GM19463 (cell line): Measurements from ENCODE around the gene DLGAP4.
"Not testable (repeated sequence)": the region's sequence is repeated elsewhere in the genome, so short reads cannot be mapped to it uniquely, and the experiment has no call there.

Experiments used
- ATAC-seq: cut with Tn5 transposase; IDR thresholded peaks from one replicate; pipeline ENCODE4 v1.9.1; 2021; ENCODE audit warnings: mild to moderate bottlenecking, moderate library complexity; ENCODE audit not compliant: unreplicated experiment

DLGAP4 gene

DNA sequence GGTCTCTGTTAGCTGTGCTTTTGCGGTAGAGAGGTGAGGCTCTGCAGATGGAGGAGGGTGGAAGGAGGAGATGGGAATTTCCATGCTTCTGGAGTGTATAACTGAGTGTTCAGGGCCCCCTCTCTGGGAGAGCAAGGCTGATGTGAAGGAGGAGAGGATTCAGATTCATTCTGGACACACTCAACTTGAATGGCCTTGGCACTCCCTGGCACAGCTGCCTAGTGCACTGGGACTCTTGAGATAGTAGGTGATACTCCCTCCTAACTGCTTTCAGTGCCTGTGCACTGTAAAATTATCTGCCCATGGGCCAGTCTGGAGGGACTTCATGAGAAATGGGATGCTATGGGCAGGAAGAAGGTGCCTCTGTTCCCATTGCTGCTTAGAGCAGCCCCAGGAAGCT lies 180.9 kb downstream of the DLGAP4 start:
- ATAC-seq, result no peak

DNA sequence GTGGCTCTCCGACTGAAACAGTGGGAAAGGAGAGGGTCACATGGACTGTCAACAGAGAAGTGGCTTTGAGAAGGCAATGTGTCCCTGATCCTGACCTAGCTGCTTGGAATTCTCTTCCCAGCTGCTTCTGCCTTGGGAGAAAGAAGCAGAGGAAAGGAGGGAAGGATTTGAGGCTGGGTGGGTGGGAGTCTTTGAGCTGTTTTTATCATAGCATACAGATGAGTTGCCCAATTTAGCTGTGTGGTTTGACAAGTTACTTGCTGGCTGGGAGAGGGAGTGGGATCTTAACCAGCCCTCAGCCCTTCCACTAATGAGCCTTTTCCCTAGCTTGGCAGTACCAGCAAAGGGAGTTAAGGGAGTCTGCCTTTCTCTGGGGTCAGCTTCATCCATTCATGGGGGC lies 184.1 kb downstream of the DLGAP4 start:
- no peak for ATAC-seq

DNA sequence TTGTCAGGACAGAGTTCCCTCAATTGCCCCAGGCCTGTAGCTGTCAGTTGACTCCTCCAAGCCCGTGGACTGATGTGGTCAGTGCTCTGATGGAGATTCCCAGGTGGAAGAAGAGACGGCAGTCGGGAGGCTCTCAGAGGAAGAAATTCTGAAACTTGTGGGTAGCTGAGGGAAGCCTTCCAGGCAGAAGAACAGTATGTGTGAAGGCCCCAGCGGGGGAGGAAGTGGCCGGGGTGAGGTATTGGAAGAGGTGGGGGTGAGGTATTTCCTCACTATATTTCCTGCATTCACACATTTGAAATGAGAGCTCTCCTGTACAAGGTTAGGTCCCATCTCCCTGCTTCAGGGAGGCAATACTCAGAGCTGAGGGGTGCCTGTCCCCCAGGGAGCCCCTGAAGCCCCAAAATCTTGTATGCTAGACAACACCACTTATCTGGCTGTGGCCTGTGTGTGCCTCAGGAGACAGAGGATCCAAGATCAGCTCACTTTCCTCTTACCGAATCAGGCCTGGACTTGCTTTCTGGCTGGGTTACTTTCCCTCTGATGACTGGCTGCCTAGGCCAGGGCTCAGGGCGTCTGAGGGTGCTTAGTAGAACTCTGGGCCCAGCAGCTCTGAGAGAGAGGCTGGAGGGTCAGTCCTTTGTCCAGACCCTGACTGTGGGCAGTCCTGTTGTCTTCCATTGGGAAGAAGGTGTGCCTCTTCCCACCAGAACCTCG lies 185.9 kb downstream of the DLGAP4 start:
- peak; percentile 47 for ATAC-seq

DNA sequence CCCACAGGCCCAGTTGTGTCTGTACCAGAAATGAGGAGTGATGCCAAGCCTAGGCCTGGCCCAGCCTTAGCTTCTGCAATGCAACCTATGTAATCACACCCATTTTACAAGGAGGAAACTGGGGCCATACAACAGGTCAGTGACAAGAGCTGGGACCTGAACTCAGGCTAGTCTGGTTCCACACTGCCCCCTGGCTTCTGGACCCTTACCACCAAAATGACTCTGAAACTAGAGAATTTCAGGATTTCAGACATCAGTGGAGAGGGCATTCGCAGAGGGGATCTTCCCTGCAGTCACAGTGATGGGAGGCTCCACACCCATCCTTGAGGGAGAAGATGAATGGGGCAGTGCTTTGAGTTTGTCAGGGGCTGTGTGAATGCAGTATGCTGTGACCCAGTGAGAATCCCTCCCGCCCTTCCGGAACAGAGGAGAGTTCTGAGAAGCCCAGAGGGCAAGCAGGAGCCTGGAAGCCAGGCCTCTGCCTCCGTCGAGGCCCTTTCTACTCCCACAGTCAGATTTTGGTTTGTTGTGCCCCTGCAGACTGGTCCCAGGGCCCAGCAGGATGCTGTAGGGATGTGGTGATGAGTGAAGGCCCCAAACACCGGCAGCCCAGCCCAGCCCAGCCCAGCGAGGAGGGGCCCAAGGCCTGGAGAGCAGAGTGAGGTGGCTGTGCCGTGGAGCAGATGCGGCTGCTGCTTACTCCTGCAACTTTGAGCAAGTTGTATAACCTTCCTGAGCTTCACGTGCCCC lies 187.1 kb downstream of the DLGAP4 start:
- ATAC-seq, result no peak

DNA sequence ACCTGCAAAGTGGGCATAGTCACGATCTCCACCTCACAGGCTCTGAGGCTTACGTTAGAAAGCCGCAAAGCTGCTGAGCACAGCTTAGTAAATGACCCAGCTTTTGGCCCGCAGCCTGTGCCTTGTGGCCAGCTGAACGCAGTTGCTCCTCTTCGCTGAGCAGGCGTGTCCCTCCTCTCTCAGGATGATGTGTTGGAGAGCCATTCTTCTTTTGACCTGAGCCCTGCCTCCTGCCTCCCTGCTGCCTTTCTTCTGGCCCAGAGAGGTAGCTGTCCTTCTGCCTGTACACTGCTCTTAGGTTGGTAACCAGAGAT lies 187.6 kb downstream of the DLGAP4 start:
- ATAC-seq, result no peak

DNA sequence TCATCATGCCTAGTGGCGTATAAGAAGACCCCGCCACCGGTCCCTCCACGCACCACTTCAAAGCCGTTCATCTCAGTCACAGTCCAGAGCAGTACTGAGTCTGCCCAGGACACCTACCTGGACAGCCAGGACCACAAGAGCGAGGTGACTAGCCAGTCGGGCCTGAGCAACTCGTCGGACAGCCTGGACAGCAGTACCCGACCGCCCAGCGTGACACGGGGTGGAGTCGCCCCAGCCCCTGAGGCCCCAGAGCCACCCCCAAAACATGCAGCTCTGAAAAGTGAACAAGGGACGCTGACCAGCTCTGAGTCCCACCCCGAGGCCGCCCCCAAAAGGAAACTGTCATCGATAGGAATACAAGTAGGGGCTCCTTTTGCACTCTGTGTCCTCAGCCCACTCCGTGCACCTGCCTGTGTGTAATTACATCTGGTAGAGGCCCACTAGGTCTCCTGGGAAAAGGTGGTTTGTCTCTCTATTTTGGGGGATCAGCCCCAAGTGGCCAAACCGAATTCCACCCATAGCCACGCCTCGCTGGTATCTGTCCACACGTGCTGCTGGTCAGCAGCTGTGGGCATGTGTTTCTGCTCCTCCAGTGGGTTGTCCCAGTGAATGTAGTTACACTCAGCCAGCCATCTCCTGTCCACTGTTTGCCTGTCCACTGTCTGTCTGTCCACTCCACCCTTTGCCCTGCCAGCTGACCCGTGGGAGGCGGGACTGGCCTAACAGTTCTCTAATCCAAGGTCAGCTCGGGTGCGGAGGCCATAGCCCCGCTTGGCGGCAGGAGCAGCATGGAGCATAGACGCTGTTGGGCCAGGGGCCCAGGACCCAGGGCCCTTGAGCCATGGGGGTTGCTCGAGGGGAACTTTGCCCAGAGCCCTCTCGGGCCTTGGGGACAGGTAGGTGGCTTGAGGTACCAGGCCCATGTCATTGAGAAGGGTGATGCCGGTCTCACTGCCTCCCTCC lies 190.8 kb downstream of the DLGAP4 start:
- ATAC-seq, result no peak

DNA sequence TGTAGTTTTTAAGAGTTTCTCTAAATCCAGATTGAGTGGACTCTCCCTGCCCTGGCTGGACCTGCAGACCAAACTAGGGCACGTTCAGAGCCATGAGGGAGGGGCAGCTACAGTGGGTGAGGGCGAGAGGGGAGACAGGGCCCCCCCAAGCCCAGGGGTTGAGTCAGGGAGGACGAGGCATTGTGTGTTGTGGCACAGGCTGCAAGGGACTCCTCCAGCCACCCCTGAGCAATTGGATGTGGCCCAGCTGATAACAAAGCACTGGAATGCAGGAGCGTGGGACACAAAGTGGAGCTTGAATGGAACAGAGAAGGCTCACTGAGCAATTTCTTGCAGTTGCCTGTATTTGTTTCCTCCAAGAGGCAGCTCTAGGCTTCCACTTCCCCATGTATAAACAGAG lies 191.7 kb downstream of the DLGAP4 start:
- no peak for ATAC-seq

DNA sequence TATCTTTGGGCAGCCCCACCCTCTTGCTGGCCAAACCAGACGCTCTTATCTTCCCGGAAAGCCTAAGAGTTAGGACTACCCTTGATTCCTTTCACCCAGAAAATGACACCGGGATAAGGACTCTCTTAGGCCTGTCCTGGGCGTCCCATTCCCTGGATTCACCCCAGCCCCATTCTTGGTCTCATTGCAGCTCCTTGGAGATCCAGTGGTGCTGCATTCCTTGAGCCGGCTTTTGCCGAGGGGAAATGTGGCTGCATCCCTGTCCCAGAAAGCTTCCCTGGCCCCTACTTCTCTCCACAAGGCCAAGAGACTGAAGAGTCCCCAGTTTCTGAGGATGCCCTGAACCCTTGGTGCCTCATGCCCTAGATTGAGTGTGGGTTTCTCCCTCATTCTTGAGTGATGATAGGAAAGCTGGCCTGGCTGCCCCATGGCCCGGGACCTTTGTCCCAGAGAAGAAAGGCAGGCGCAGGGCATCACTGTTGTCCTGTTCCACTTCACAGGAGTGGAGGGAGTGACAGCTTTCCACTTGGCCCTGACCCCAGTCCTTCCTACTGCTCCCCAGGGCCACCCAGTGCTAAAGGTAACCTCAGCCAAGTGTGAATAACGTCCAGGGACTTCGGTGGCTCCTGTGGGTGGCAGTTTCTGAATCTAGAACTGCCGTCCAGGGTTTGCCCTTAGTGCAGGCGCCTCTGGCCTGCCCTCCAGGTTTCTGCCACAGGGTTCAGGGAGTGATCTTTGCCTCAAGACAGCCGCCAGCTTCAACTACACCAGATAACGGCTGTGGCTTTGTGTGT lies 192.4 kb downstream of the DLGAP4 start:
- no peak for ATAC-seq

DNA sequence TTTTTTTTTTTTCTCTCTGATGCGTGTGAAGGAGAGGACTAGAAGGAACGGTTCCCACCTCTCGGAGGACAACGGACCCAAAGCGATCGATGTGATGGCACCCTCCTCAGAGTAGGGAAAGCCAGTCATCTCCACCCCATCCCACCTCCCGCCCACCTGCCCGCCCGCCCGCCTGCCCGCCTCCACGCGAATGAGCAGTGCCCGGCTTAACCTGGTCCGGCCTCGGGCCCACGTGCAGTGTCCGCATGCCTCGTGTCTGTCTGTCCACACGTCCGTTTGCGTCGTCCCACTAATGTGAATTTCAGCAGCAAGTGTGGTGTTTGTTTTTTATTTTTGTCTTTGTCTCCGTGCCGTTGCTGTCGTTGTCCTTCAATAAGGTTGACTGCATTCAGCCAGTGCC lies 193.1 kb downstream of the DLGAP4 start:
- no peak for ATAC-seq

DNA sequence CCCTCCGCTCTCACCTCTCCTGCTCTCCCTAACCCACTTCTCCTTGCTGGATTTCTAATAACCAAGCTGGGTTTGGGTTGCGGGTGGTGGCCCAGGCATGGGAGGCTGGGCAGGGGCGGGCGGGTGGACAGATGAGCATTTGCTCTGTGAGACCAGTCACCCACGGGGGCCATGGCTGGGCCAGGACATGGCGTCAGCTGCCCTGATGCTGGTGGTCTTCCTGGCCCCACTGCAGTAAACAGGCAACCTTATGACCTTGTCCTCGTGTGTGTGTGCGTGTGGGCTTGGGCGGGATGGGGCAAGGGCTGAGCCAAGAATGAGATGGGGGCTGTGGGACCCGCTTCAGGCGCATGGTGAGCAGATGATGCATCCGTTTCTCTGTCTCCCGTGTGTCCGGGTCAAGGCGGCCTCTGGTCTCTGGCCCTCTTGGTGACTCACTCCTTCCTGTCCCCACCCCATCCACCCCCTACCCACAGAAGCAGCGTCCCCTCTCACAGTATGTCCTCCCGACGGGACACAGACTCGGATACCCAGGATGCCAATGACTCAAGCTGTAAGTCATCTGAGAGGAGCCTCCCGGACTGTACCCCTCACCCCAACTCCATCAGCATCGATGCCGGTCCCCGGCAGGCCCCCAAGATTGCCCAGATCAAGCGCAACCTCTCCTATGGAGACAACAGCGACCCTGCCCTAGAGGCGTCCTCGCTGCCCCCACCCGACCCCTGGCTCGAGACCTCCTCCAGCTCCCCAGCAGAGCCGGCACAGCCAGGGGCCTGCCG lies 193.8 kb downstream of the DLGAP4 start:
- ATAC-seq, result no peak

DNA sequence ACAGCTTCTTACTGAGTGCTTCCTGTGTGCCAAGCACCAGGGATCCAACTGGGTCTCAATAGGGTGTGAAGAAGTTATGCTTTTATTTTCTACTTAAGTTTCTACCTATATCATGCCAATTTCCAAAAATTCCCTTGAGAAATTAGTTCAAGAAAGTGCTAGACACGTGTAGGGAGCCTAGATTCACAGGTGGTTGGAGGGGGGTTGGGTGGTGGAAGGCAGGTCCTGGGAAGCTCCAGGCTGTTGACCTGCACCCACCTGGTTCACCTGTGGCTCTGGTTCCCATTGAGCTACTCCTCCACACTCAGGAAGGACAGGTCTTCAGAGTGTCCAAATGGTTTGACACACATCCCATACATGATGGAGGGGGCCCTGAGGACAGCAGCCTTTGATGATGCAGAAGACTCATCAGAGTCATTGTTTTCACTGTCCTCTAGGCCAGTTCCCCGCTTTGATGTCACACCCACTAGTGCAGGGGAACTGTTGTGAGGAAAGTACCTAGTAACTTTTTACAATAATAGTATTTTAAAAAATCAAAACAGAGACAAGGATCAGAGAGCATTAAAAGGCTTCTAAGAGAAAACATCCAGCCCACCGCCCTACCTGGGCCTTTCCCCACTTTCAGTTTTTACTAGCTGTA lies 195.3 kb downstream of the DLGAP4 start:
- no peak for ATAC-seq

DNA sequence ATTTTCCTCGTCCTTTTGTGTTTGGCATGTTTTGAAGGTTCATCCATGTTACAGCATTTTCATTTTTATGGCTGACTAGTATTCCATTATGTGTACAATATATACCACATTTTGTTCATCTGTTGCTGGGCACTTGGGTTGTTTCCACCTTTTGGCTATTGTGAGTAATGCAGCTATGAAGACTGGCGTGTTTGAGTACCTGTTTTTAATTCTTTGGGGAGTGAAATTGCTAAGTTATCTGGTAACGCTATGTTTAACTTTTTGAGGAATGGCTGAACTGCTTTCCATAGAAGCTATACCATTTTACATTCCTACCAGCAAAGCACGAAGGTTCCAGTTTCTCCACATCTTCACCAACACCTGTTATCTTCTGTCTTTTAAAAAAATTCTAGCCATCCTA lies 198.2 kb downstream of the DLGAP4 start:
- ATAC-seq, result no peak

DNA sequence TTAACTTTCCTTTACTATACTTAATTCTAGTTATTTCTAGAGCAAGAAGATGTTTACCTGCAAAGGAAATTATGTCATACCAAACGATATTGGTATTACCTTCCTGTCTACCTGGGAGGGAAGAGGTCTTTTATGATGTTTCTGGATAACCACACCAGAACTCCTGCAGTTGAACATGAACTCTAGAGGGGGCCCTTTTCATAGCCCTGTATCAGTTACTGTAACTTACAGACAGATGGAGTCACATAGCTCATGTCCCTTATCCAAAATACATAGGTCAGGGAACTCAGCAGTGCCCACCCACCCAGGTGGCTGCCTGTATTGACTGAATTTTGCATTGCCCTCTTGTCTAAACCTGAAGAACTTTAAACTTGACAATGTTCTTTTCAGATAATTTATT lies 200.1 kb downstream of the DLGAP4 start:
- ATAC-seq, result no peak

DNA sequence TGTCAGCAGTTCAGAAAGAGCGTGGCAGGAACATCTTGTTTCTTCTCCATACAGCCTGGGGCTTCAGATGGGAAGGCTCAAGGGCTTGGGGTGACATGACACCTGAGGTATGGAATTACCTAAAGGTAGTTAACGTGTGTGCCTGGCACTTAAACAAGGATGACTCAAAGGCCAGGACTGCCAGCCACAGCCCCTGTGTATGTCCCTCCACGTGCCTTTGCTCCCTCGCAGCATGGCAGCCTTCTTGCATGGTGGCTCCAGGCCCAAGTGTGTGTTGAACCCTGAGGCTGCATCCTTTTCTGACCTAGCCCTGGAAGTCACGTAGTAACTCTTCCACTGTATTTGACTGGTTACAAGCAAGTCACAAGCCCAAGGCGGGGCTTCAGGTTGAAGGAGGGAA lies 201.6 kb downstream of the DLGAP4 start:
- no peak for ATAC-seq

DNA sequence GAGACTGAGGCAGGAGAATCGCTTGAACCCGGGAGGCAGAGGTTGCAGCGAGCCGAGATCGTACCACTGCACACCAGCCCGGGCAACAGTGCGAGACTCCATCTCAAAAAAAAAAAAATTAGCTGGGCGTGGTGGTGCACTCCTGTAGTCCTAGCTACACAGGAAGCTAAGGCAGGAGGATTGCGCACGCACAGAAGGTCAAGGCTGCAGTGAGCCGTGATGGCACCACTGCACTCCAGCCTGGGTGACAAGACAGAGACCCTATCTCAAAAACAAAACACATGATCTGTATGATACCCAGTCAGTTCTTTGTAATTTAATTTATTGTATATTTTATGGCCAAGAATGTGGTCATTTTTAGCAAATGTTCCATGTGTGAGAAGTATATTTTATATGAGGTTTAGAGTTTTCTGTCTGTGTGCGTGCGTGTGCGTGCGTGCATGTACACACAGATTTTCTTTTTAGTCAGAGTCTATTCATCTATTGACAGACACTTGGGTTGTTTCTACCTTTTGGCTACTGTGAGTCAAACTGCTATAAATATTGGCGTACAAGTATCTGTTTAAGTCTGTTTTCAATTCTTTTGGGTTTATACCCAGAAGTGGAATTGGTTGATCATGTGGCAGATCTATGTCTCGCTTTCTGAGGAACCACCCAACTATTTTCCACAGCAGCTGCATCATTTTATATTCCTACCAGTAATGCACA lies 213.0 kb downstream of the DLGAP4 start:
- no peak for ATAC-seq

DNA sequence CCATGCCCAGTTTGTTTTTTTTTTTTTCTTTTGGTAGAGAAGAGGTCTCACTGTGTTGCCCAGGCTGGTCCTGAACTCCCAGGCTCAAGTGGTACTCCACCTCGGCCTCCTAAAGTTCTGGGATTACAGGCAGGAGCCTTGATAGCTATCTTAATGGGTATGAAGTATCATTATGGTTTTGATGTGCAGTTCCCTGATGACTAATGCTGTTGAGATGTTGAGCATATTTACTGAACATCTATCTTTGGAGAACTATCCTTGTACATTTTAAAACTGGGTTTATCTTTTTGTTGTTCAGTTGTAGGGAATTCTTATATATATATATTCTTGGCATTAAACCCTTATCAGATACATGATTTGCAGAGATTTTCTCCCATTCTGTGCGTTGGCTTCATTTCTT lies 213.8 kb downstream of the DLGAP4 start:
- no peak for ATAC-seq

DNA sequence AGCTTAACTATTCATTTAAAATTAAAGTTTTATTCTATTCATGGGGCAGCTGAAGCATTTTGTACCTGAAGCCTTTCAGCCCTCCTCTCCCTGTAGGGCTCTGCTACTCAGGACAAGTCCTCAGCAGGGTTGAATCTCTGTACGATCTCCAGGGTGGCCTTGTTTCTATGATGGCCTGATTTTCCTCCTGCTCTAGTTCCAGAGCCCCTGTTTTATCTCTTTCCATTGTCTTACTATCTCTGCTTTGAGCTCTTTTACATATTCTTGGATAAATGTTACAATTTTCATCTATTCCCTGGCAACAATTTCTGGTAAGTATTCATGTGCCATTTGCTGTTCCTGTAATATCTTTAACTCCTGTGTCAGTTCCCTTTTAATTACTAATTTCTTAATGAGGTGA lies 215.4 kb downstream of the DLGAP4 start:
- ATAC-seq, result no peak

DNA sequence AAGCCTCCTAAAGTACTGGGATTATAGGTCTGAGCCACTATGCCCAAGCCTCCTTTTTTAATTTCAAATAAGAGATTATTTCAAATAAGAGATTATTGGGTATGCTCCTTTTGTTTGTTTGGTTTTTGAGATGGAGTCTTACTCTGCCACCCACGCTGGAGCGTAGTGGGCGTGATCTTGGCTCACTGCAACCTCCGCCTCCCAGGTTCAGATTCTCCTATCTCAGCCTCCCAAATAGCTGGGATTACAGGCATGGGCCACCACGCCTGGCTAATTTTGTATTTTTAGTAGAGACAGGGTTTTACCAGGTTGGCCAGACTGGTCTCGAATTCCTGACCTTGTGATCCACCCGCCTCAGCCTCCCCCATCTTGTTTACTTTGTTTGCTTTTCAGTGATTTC lies 216.3 kb downstream of the DLGAP4 start:
- ATAC-seq, result not testable (repeated sequence)

DNA sequence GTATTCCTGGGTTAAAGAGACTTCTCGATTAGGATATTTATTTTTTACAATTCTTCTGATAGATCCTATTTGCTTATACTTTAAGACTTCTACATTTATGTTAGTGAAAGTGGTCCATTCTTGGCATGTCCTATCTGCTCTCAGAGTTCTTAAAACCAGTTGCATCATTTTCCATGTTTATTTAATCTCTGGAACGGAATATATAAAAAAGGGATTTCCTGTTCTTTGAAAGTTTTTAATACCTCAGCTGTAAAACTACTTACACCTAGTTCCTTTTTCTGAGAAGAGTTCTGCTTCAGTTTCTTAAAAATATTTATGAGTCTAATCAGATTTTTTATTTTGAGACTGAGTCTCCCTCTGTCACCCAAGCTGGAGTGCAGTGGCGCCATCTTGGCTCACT lies 217.2 kb downstream of the DLGAP4 start:
- ATAC-seq, result no peak
